Stimulated activated CD4-positive, alpha-beta T cell treated with anti-CD3 and anti-CD28 coated beads, Interleukin-2, amount 100 ng/mL, for 48 hours (primary cell): ENCODE results near the gene MEA1.
"Not testable (repeated sequence)": the region's sequence is repeated elsewhere in the genome, so short reads cannot be mapped to it uniquely, and the experiment has no call there.

Experiments used
- DNase-seq, 2 donors: peaks; one replicate each; pipeline ENCODE4 v3.0.0-alpha.2; 2020

MEA1 gene

DNA sequence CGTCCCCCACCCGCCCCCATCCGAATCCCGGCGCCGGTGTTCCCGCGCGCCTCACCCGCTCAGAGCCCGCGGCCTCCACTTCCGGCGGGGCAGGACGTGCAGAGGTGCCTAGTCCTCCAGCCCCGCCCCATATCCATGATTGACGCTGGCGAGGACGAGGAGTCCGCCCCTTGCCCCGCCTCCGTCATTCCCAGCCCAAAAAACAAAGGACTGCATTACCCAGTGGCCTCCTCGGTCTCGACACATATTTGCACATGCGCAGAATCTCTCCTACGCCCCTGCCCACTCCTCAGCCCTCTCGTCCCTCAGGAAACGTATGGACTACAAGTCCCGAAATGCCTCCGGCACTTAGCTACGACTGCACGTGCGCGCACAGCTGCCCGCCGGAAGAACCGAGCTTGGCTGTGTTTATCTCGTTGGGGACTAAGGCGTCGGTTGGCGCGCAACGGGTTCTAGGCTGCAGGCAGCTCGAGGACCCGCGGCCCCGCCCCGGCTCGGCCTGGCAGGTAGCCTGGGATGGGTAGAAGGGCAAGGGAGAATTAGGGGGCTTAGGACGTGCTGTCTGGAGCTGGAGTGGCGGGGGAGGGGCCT, at the start of gene MEA1, which contains the start of gene KLHDC3:
Gene MEA1 (minus strand): TSS at position 104 of the 591 bp plus-strand sequence. CDS start 133 bp downstream, outside the sequence.
Gene KLHDC3 (plus strand): TSS at position 407 of the 591 bp plus-strand sequence. CDS start 2,944 bp downstream, outside the sequence.
- DNase-seq: peak; percentile 96 to 98

DNA sequence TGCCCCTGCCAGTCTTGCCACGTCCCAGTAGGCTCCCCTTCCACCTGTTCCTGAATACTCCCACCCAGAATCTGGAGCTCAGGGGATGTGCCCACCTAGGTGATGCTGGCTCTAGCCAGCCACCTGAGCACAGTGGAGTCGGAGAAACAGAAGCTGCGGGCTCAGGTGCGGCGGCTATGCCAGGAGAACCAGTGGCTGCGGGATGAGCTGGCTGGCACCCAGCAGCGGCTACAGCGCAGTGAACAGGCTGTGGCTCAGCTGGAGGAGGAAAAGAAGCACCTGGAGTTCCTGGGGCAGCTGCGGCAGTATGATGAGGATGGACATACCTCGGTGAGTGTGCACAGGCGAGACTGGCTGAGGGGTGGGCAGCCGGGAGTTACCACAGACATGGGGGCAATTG, 49.1 kb upstream of the MEA1 start:
- no peak for DNase-seq

DNA sequence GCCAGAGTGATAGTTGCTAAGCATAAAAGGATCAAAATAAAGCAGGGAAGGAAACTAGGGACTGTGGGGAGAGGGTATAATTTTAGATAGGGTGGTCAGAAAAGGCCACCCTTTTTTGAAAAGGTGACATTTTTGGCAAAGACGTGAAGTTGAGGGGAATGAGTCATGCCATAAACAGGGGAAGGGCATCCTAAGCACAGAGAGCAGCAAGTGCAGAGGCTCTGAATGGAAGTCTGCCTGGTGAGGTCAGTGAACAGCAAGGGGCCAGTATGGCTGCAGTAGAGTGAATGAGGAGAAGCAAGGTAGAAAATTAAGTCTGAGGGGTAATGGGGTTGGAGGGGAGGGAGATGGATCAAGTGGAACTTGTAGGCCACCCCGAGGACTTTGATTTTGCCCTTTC, 48.1 kb upstream of the MEA1 start:
- DNase-seq: no peak

DNA sequence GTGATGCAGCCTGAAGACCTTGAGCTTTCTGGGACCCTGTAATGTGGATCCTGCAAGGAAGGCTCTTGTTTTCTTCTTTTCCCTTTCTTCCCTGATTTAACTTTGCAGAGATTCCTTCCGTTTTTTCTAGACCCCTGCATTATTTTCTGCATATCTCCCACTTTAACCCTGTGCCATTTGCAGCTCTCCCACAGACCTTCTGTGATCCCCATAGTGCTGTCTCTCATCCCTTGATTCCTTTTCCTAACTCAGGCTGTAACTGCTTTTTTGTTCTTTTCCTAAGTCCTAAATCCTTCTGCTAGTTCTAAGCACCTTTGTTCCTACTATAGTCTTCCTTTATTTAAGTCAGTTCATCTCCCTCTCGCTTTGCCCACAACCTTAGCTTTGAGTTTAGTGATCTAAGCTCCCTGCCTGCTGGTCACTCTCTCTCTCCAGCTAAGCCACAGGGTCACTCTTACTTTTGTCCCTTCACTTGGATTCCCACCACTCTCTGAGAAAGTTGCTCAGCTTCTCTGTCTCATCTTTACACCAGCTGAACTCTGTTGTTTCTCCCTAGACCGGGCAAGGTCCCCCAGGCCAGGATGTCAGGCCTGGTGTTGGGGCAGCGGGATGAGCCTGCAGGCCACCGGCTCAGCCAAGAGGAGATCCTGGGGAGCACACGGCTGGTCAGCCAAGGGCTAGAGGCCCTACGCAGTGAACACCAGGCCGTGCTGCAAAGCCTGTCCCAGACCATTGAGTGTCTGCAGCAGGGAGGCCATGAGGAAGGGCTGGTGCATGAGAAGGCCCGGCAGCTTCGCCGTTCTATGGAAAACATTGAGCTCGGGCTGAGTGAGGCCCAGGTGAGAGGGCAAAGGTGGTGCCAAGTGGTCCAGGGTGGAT, 47.2 kb upstream of the MEA1 start:
- DNase-seq: no peak

DNA sequence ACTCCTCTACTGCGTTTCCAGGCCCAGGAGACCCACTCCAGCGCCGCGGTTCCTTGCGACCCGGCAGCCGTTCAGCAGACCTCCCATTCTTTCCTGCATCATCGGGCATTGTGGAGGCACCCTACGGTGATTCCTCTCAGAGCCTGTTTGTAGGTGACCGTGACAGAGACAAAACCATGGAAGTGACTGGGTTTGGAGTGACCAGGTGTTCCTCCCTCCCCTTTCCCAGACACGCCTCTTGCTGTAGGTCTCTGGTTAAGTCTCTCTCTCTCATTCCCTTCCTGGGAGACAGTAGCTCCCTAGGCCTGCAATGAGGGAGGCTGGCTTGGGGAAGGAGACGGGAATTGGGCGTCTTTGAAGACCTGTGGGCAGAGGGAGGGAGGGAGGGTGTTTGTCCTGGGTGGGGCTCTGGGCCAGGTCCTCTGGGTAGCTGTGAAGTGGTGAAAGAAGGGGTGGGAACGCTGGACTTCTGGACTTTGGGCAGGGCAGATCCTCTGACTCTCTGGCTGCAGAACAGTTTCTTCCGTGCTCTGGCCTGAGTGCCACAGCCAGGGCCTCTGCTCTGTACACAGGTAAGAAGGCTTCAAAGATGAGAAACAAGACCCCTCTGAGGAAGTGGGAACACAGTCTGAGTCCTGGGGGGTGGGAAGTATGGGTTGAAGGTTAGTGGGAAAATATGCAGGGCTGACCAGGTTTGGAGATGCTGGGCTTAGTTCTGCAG, 46.4 kb upstream of the MEA1 start:
- DNase-seq: no peak

DNA sequence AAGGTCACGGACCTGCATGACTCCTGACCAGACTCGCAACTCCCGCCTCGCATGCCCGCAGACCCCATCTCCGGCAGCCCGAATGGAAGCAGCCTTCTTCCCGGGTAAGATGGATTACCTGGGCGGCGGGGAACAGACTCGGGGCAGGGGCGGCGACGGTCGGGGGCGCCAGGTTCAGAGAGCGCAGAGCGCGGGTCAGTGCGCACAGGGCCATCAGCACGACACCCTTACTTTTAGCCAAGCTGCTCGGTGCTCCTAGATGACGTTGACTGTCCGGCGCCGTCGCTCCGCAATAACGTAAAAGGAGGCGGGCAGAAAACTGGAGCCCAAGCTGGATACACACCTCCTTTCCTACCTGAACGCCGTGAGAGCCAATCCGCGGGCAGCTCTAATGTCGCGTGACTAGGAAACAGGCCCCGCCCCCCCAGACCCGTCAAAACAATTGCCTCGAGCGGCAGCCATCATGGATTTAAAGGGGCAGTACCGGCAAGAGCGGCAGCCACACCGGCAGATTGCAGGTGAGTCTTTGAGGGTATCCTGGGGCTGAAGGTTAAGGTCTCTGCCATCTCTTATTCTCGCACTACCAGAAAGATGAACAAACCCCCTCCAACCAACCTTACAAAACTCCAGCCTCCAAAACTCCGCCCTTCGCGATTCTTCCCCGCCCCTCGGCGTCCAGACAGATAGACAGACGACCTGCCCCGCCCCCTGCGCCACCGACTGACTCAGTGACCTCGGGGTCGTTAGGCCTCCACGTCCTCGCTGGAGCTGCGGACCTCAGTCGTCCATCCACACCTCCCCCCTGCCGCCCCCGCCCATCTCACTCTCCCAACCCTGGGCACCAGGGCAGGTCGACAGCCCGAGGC, 45.7 kb upstream of the MEA1 start, which contains the start of the genes KLC4 and MRPL2:
Gene KLC4 (plus strand): TSS at position 464 of the 866 bp plus-strand sequence. CDS start 1,705 bp downstream, outside the sequence.
Gene MRPL2 (minus strand): TSS at position 267 of the 866 bp plus-strand sequence. CDS start 53 bp downstream, at position 214.
- DNase-seq: peak; percentile 94 to 95

DNA sequence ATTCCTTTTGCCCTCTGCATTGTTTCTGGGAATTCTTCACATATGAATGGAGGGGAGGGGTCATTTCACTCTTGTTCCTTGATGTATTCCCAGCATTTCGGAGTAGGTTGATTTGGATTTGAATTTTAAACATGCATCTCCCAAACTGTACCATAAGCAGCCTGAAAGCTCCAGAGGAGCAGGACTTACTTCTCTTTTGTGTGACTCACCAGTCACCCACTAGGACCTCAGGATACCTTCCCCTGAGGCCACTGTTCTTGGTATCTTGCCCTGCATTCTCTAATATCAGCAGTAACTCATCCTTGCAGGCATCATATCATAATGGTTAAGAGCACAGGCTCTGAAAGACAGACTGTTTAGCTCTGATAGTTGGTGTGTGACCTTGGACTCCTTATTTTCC, 44.8 kb upstream of the MEA1 start:
- DNase-seq: no peak

DNA sequence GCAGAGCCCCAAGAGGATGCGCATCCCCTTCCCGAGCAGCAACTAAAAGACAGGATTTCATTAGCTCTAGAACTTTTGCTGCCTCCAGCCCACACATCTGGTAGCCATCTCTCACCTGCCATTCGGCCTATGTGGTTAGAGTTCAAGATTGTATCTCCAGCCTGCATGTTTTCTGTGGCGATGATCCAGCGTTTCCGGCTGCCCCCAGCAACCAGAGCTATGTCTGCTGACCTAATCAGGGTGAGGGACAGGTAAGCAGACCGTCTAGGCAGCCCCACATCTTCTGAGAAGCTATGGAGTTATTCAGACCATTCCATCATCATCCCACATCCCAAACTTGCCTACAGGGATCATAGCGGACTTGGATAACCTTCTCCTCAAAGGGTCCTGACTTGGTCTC, 42.2 kb upstream of the MEA1 start:
- no peak for DNase-seq

DNA sequence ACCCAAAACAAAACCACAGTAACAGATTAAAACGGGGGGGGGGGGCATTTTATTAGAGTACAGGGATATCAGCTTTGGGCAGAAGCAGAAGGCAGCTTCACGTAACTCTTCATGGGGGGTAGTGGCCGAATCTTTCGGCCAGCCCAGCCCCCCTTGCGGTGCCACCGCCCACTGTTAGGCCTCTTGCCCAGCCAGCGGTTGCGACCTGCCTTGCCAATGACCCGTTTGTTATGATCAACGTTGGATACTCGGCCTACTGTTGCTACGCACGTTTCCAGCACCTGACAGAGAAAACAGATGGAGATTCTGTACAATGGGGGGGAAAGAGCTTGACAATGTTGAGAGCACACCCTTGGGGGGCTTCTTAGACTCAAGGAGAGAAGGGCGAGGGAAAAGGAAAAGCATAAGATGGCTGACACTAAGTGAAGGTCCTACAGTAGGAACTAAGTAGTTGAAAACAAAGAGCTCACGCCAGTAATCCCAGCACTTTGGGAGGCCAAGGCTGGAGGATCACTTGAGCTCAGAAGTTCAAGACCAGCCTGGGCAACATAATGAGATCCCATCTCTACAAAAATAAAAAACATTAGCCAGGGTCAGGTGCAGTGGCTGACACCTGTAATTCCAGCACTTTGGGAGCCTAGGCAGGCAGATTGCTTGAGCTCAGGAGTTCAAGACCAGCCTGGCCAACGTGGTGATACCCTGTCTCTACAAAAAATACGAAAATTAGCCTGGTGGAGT, 40.6 kb upstream of the MEA1 start:
- no peak for DNase-seq

DNA sequence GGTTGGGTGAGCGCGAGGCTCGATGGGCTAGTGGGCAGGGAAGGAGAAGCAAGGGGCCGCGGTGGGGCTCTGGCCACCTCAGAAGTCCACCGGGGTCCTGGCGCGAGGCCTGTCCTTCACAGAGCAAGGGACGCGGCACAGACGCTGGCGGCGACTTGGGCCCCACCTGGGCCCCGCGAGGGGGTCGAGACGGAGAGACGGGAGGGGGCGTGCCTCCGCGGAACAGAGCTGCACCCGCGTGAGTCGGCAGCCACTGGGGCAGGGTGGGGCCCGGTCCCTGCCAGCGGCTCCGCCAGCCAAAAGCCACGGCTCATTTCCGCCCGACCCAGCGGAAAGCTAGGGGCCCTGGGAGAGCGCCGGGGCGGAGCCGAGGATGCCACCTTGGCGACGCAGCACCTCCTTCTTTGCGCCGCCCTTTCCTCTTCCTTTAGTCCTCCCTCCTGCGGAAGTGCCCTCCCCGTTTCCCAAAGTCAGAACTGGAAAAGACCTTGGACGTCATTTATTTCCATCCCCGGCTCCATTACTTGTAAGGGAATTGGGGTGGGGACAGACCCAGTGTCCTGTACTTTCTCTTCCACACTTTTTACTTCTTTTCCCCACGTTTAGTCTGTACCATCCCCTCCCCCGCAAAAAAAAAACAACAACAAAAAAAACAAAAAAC, 39.9 kb upstream of the MEA1 start, which contains the start of gene CUL7:
Gene CUL7 (minus strand): TSS at position 307 of the 661 bp plus-strand sequence. CDS start 1,063 bp downstream, outside the sequence.
- DNase-seq: peak; percentile 87

DNA sequence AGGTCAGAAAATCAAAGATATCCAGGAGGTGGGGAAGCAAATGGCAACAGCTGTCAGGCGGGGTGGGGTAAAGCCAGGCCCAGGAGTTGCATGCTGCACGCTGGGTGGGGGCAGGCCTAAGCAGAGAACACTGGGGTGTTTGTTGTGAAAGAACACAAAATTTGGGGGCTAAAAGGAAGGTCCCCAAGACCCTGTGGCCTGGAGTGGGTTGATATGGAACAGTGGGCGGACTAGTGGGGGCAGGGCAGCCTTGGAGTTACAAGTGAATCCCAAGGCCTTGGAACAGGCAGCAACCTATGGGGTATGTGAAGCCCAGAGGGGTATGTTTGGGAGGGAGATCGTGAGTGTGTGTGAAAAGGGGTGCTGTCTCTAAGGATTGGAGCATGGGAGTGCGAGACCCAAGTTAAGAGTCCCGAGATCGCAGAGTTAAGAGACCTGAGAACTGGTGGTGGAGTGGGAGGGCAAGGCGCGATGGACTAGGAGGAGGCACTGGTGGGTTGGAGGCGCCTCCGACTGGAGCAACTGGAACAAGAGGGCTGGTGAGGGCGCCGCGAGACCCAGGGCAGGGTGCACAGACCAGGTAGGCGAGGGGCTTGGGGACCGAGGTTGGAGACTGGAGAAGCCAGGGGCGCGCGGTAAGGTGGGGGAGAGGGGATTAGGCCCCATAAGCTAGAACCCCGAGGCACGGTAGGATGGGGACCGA, 39.2 kb upstream of the MEA1 start:
- peak in 1 of 2 donors; percentile 10 for DNase-seq

DNA sequence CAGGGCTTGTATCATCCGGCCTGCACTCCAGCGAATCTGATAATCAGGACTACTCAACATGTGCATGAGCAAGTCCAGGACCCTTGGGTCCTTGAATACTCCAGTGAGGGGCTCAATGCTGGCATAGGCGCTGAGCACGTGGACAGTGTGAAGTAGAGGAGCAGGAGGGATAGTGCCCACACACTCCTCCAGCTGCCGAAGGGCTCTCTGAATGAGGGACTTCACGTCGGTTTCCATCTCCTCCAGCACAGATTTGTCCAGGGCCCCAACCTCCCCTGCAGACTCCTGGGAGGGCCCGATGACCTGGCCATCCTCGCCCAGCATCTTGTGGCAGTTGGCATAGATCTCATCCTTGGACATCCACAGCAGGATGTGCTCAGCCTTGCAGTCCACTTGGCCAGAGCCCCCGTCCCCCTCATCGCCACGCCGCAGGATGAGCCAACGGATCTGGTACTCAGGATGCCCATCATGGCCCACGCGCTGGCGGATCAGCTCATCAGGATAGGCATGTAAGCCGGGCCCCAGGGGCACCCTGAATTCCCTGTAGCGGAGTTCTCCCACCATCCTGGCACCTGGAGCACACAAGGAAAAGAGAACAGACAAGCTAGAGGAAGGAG, 38.6 kb upstream of the MEA1 start:
- no peak for DNase-seq

DNA sequence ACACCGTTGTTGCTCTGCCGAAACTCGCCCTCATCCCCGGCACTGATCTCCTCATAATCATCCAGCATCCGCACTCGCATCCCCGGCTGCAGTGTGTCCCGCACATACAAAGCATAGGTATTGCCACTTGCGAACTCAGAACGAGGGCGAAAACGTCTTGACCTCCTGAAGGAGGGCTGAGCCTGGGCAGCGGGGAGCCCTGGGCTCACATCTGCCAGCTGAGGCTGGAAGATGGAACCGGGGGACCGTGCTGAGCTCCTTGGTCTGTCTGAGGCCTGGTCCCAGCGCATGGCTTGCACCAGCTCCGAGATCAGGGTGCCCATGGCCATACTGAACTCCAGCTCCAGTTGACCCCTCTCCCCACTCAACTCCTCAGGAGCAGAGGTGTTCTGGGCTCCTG, 37.2 kb upstream of the MEA1 start:
- no peak for DNase-seq

DNA sequence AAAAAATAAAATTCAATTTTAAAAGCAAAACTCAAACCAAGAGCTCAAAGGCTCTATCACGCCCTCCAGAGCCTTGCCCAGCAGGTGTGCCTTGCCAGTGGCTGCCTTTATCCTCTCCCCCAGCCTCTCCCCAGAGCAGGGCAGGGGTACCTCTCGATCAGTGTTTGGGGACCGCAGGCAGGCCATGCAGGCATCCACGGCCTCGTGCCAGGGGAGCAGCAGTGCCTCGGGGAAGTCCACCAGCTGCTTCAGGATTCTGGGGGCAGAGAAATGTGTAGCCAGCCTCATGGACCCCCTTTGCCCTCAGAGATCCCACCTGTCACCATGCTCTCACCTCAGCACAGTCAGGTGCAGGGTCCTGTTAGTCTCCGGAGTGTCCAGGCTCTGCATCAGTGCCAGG, 34.3 kb upstream of the MEA1 start:
- DNase-seq: no peak

DNA sequence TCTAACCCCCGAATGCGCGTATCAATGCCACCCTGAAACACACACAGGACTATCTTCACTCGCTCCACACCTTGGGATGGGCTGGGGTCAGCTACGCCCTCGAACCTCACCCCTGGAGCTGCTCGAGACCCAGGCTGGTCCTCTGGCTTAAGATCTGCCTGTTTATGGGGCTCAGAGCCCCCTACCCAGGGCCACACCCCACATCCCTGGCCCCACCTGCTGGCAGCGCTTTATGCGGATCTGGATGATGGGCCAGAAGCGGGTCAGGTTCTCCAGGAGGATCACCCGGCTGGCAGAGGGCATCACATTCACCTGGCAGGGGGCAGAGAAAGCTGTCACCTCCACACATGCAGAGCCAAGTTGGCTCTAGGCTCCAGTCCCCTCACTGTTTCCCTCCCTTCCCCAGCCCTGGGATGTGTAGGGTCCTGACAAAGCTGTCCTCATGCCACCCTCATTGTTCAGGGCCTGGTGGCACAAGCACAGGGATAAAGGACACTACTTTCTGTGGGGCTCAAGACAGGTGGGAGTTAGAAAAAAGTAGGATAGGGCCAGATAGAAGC, 31.7 kb upstream of the MEA1 start:
- DNase-seq: no peak

DNA sequence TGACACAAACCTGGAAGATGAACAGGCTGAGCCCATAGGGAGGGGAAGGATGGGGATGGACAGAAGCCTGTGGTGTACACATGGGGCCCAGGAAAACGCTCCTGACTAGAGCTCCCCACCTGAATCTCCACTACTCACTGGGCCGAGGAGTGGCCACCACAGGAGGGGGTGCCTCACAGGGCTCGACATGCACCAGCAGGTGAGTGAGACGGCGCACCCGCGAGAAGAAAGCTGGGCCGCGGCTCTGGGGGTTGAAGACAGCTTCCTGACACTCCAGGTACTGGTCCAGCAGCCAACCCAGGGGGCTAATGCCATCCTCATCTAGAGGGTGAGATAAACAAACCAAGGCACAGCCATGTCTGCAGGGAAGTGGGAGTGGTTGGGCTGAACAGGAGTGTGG, 29.6 kb upstream of the MEA1 start:
- no peak for DNase-seq

DNA sequence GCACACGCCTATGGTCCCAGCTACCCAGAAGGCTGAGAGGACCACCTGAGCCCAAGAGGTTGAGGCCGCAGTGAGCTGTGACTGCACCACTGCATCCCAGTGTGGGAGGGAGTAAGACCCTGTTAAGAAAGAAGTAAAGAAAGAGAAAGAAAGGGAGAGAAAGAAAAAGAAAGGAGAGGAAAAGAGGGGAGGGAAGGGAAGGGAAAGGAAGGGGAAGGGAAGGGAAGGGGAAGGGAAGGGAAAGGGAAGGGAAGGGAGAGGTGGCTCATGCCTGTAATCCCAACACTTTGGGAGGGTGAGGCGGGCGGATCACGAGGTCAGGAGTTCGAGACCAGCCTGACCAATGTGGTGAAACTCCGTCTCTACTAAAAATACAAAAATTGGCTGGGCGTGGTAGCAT, 27.7 kb upstream of the MEA1 start:
- not testable (repeated sequence) for DNase-seq

DNA sequence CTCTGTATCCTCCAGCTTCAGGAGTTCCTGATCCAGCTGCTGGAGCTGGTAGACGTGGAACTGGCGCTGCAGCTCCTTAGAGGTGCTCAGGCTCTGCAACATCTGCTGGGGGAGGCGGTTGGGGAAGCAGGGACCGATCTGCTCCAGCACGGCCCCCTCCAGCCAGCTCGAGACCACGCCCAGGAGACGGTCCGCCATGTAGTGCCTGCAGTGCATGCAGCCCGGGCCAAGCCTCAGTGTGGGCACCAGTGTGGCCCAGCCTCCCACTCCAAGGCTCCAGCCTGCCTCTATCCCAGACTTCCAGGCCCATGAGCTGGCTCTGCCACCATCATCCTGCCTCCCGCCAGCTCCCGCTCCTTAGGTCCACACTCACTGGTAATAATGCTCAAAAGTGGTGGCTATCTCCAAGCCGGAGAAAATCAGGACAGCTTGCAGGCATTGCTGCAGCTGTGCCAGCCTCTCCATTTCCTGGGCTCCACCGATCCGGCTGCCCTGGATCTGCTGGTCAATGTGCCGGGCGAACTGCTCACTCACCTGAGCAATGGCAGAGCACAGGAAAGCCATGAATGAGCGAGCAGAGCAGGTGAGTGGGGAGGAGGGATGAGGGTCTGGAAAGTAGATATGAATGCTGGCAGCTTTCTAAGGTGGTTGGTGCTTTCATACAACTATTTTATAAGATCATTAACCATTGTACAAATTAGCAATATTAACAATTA, 27.0 kb upstream of the MEA1 start:
- DNase-seq: no peak

DNA sequence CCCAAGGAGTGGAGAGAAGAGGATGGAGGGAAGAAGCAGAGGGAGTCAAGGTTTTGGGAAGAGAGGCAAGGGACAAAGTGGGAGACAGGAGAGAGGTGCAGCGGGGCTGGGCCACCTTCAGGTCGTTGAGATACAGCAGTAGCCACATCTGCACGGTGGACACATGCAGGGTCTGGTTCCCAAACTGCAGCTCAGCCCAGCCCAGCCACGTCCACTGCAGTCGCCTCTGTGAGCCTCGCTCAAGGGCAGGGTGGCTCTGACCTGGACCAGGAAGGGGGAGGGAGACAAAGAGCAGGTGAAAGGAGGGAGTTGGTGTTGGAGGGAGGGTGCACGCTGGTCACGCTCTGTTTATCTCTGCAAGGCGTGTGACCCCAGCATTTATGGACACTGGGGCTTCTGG, 25.0 kb upstream of the MEA1 start:
- no peak for DNase-seq
